Motor neuron (in vitro differentiated cells): Measurements from ENCODE around the gene CCDC144A. TPM values are rescaled to one million over a fixed set of nuclear protein-coding genes. Genes with fewer than 3 reads are reported as not detected.
"Not testable (repeated sequence)": the region's sequence is repeated elsewhere in the genome, so short reads cannot be mapped to it uniquely, and the experiment has no call there.

ENCODE experiments used
- ATAC-seq, 8 experiments: fragments of 200-7000 bp; cut with Tn5 transposase; replicated peaks in 6 of 8; 2 replicates each; pipeline ENCODE4 v1.8.0; 2021; ENCODE audit warnings: mild to moderate bottlenecking in 8 of 8, moderate library complexity in 8 of 8
- H3K27ac ChIP-seq, 2 donors: fragments of 250-450 bp; sonication (Bioruptor Pico); 2 replicates each; pipeline ENCODE4 v1.9.0; 2021; ENCODE audit warnings: antibody characterized with exemption in 2 of 2, mild to moderate bottlenecking in 2 of 2, moderate library complexity in 1 of 2
- H3K4me1 ChIP-seq, 2 donors: fragments of 250-450 bp; sonication (Bioruptor Pico); replicated peaks in 1 of 2; 2 replicates each; pipeline ENCODE4 v1.6.1; 2021; ENCODE audit warnings: antibody characterized with exemption in 2 of 2, mild to moderate bottlenecking in 2 of 2, moderate library complexity in 1 of 2
- H3K4me3 ChIP-seq, 5 donors: fragments of 250-450 bp; sonication (Bioruptor Pico); 2 replicates each; pipeline ENCODE4 v1.9.0; 2021; ENCODE audit warnings: antibody characterized with exemption in 5 of 5, mild to moderate bottlenecking in 5 of 5, moderate library complexity in 4 of 5
- WGBS, 10 experiments: fragments of 450-650 bp; shearing (Covaris generic); methylation state at CpG; one replicate each; pipeline ENCODE4 v1.0.0; 2022; 5-methylcytosine and 5-hydroxymethylcytosine counted together
- in situ Hi-C, 9 experiments: fragments of 400-800 bp; cut with MboI; loops; one replicate each; pipeline ENCODE4 v1.15.0; 2021; ENCODE audit warnings: low sequenced_read_pairs in 9 of 9, low pct_unique_long_range_greater_than_20kb in 2 of 9; ENCODE audit not compliant: unreplicated experiment in 9 of 9
- total RNA-seq, 8 experiments: library from RNA; unstranded; fragments of 300-600 nt; gene quantifications; 2 replicates each; pipeline versions ENCODE4 v1.2.3 to v1.2.4, GENCODE V29; 2022

The CCDC144A gene
- total RNA-seq, 8 experiments from 2014 or later: 0.67 to 39.2 (median 1.8) TPM

DNA sequence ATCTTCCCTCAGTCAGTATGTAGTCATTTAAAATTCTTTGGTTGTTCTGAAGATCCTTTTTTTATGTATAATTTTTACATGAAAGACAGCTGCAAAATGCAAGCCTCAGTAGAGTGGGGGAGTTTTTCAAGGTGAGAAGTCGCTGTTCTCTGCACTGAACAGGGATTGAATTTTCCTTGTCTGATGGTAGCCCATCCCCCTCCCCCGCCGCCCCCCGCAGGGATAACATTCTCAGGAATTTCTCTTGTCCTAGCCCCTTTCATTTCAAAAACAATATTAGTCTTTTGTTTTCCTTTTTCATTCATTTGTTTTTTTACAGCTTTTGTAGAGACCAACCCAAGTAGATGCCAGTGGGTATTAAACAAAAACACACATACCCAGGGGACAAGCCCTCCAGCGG lies 2.9 kb upstream of the CCDC144A start:
- H3K4me1 ChIP-seq, in situ Hi-C loops, H3K4me3 ChIP-seq, ATAC-seq, H3K27ac ChIP-seq: not testable (repeated sequence)
- WGBS, 10 experiments: 0 to 60% (median 40%) methylated on average over 1 to 2 of the region's 5 CpGs; no CpG with 5 or more reads in 7 of the 10 experiments

DNA sequence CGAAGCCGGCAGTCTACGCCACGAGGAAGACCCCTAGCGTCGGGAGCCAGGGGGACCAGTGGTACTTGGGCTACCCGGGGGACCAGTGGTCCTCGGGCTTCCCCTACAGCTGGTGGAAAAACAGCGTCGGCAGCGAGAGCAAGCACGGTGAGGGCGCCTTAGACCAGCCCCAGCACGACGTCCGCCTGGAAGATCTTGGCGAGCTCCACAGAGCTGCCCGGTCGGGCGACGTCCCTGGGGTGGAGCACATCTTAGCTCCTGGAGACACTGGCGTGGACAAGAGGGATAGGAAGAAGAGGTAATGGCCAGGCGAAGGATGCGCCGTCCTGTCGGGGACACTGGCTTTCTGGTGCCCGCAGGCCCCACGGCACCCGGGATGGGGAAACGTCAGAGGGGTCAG lies 406 bp downstream of the CCDC144A start:
- H3K27ac ChIP-seq, H3K4me1 ChIP-seq, in situ Hi-C loops, H3K4me3 ChIP-seq: not testable (repeated sequence)
- no CpG with 5 or more reads among the region's 30 CpGs for WGBS, 10 experiments
- peak in 1 of 8 experiments; percentile 42 for ATAC-seq

GRCh38 chr17:16697603-16698002 lies 7.6 kb downstream of the CCDC144A start:
- not testable (repeated sequence) for ATAC-seq

GRCh38 chr17:16745492-16746203 lies 55.6 kb downstream of the CCDC144A start:
- whole genome bisulfite sequencing, 10 experiments: 10 to 24% (median 21%) methylated on average over 4 to 6 of the region's 25 CpGs; no CpG with 5 or more reads in 6 of the 10 experiments
- H3K4me3 ChIP-seq, H3K27ac ChIP-seq, in situ Hi-C loops, H3K4me1 ChIP-seq: not testable (repeated sequence)
- peak in 6 of 8 experiments; percentile 28 to 80 (median 54) for ATAC-seq

More at GRCh38 chr17:16697603-16698002, 7.6 kb downstream of the CCDC144A start:
- H3K4me3 ChIP-seq, H3K4me1 ChIP-seq, H3K27ac ChIP-seq, in situ Hi-C loops: not testable (repeated sequence)
- 0 to 100% (median 85%) methylated on average over 1 to 4 of the region's 5 CpGs; no CpG with 5 or more reads in 7 of the 10 experiments for WGBS, 10 experiments

GRCh38 chr17:16746571-16746970 lies 56.5 kb downstream of the CCDC144A start:
- in situ Hi-C loops, H3K4me3 ChIP-seq, H3K4me1 ChIP-seq, H3K27ac ChIP-seq: not testable (repeated sequence)
- peak in 7 of 8 experiments; percentile 22 to 78 (median 55) for ATAC-seq
- WGBS, 10 experiments: 0 to 20% (median 20%) methylated on average over 1 of the region's 24 CpGs; no CpG with 5 or more reads in 7 of the 10 experiments

GRCh38 chr17:16750515-16750914 lies 60.5 kb downstream of the CCDC144A start:
- in situ Hi-C loops, H3K4me1 ChIP-seq, H3K27ac ChIP-seq, H3K4me3 ChIP-seq, ATAC-seq: not testable (repeated sequence)
- no CpG with 5 or more reads among the region's 3 CpGs for WGBS, 10 experiments

DNA sequence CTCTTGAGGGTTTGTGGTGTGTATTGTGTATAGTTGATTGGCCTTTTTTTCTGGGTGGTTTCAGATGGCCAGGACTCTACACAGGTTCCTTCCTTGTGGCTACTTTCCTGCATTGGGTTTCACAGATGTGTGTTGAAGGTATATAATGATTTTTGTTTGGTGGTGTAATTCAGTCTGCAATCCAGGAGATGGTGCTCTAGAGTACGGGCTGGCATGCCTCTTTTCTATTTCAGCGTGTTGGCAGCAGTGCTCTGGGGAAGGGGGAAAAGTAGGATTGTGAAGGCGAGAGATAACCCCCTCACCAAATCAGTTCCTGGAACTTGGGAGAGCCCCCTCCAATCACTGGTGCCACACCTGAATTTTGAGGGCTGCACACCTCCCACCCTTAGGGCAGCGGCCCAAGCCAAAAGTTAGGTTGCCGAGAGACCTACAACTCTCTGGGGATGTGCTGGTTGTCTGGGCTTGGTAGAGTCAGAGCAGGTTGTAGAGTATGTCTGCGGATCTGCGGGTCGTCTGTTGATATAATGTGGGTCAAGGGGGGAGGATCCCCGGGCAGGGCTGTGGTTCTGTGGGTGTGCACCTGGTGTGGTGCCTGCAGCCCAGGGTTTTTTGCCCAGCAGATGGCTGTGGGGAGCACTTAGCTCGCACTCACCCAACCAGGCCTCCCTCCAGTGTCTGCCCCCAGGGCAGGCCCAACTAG lies 61.3 kb downstream of the CCDC144A start:
- in situ Hi-C loops, H3K27ac ChIP-seq, H3K4me3 ChIP-seq, H3K4me1 ChIP-seq: not testable (repeated sequence)
- WGBS, 10 experiments: no CpG with 5 or more reads among the region's 10 CpGs
- ATAC-seq: peak; percentile 9 to 69 (median 50)

DNA sequence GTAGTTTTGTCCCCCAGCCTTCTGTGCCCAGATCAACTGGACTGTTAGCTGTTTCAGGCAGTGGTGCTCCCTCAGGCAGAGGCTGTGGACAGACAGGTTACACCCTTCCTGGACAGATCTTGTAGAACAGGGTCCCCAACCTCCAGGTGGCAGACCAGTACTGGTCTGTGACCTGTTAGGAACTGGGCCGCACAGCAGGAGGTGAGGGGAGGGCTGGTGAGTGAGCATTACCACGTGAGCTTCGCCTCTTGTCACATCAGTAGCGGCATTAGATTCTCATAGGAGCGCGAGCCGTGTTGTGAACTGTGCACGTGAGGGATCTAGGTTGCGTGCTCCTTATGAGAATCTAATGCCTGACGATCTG lies 61.9 kb downstream of the CCDC144A start:
- ATAC-seq: peak in 3 of 8 experiments; percentile 8 to 46 (median 15)
- in situ Hi-C loops, H3K4me3 ChIP-seq, H3K27ac ChIP-seq, H3K4me1 ChIP-seq: not testable (repeated sequence)
- WGBS, 10 experiments: no CpG with 5 or more reads among the region's 10 CpGs

GRCh38 chr17:16757520-16757919 lies 67.5 kb downstream of the CCDC144A start:
- in situ Hi-C loops, H3K4me3 ChIP-seq, ATAC-seq, H3K27ac ChIP-seq, H3K4me1 ChIP-seq: not testable (repeated sequence)
- no CpG with 5 or more reads among the region's 3 CpGs for WGBS, 10 experiments

GRCh38 chr17:16758177-16758576 lies 68.1 kb downstream of the CCDC144A start:
- H3K4me1 ChIP-seq, ATAC-seq, in situ Hi-C loops, H3K27ac ChIP-seq, H3K4me3 ChIP-seq: not testable (repeated sequence)
- WGBS, 10 experiments: no CpG with 5 or more reads among the region's 3 CpGs

DNA sequence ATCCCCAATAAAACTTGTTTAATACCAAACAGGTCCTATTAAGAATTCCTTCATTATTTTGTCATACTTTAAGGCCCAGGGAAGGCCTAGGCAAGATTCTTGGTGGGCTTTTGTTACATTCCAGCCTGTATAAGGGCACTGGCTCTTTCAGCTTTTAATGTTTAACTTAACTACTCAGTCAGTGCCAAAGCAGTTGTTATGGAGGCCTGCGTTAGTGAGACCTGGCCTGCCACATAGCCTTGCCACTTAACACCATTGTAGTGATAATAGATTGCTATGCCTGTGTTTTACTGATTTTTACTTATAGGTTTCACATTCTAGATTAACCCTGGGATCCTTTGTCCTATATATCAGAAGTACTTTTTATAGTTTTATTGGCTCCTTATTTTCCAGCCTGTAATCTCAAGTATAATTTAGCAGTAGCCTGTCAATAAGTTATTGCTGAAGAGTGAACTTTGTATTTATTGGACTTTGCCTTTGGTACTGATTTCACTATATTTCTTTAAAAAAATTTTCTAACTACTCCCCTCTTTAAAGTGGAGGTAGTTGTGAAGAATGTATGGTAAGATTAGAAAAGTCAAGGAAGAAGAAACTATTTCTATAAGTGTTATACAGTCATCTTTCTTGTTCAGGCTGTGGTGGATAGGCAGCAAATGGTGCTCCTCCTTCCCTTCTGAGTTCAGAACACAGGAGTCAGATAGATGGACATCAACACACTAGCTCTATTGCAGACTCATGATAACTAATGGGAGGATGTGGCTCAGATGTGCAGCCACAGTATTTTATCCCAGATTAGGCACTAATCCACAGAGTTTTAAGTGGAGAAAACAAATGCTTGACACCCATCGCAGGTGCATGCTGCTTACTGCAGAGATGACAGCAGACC lies 78.5 kb downstream of the CCDC144A start:
- H3K4me1 ChIP-seq, in situ Hi-C loops, H3K27ac ChIP-seq, H3K4me3 ChIP-seq, ATAC-seq: not testable (repeated sequence)
- WGBS, 10 experiments: no CpG with 5 or more reads among the region's 2 CpGs

GRCh38 chr17:16772394-16773145 lies 82.5 kb downstream of the CCDC144A start:
- H3K4me1 ChIP-seq, in situ Hi-C loops, H3K27ac ChIP-seq, H3K4me3 ChIP-seq, ATAC-seq: not testable (repeated sequence)
- no CpG with 5 or more reads among the region's 4 CpGs for WGBS, 10 experiments
